DMS53 treated with DMSO at 0.1 percent for 48 hours (cell line): ENCODE measurements around the gene PTGR2.
"Not testable (repeated sequence)": the region's sequence is repeated elsewhere in the genome, so short reads cannot be mapped to it uniquely, and the experiment has no call there.

Experiments
- DNase-seq: peaks from one replicate; lab custom pipeline; 2025; ENCODE audit not compliant: unreplicated experiment; lab: John Stamatoyannopoulos, UW

Gene PTGR2

DNA sequence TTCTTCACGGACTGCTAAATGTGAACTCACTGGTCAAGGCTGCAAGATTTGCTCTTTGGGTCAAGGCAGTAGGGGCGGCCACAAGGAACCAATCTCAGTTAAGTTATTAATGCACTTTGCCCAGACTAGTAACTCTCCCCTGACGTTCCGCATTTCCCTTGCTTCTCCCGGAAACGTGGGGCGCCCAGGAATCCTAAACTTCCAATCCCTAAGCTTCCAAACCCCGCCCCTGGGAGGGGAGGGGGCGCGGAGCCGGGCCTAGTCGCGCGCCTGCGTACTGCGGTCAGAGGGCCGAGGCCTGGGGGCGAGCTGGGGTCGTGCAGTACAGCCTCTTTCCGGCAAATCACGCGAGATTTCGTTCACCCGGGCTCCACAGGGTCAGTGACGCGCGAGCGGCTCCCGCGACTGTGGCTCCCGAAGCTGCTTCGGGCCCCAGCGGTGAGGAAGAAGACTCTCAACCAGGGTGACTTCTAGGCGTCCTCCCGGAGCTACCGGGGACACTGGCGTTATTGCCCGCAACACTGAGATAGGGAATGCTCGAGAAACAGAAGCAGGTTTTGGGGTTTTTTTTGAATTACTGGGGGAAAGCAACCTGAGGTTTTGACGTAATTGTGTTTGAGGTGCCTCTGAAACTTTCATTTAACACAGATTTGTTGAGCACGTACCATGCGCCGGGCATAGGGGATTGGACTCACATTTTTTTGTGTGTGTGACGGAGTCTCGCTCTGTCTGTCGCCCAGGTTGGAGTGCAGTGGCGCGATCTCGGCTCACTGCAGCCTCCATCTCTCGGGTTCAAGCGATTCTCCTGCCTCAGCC, at the start of gene PTGR2:
PTGR2 (plus strand) TSS at position 265 of the 816 bp plus-strand sequence. CDS start 7,032 bp downstream, outside the sequence.
- DNase-seq: peak; percentile 78

DNA sequence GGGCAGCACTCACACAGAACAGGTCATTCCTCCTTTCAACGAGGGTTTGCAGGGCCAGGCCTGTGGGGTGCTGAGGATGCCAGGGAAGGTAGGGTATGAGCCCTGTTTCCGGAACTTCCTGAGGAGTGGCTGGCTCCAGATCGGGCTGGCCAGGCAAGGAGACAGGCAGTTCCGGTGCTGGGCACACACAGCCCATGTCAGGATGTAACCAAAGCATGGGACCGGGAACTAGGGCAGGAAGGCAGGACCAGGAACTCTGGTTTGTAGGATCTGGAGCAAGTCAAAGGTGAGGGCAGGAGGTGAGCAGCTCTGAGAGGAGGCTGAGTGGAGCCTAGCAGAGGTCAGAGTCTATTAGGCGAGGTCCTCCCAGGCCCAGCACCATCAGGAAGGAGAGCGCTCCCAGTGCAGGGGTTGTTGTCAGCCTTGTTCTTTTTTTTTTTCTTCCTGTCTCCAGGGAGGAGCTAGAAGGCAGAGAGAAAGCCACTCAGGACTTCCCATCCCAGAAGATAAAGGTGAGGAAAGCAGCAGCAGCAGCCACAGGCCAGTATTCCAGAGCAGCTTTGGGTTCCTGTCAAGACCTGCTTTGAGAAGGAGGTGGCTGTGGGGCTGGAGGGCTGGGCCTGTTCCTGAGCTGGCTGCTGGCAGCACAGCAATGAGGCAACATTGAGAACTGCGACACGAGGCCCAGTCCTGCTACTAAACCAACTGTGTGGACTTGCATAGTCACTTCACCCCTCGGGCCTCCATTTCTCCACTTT, 49.0 kb upstream of the PTGR2 start:
- DNase-seq: no peak

DNA sequence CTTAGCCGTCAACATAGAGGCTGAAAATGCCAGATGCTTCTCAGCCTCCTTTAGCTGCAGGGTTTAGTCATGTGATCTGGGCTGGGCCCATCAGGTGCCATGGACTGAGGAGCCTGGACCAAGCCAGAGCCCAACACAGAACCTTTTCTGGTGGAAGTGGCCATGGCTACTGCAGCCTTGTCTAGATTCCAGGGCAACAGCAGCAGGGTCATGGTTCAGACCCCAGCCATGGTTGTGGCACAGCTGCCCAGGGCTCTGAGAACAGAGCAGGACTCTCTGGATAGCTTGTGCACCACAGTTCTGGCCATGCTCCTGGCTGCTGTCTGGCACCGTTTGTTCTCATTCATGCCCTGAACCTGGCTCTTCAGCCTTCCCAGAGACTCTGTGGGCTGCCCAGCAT, 47.0 kb upstream of the PTGR2 start:
- no peak for DNase-seq

DNA sequence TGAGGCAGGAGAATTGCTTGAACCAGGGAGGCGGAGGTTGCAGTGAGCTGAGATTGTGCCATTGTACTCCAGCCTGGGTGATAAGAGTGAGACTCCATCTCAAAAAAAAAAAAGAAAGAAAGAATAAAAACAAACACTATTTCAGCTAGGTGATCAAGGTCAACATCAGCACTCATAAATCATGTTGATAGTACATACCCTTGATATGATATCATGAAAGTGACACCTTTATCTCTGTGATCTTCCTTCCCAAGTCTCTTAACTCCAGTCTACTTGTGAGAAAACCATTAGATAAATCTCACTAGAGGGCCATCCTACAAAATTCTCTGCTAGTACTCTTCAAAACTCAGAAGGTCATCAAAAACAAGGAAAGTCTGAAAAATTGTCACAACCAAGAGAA, 44.2 kb upstream of the PTGR2 start:
- no peak for DNase-seq

DNA sequence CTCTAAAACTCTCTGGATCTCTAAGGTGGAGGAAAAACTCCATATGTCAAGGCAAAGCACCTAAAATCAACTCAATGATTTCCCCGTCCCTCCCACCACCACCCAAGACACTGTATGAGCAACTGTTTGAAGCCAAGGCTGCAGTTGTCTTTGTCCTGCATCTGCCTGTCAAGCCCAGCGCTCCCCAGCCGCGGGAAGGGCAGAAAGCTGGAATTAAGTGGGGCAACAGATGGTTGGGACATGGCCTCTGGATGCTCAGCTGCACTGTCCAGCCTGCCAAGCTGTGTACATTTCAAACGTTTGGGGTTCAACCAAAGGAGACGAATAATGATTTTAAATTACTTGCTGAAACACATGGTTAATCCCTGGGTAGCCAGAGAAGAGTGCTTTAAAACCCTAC, 42.2 kb upstream of the PTGR2 start:
- no peak for DNase-seq

DNA sequence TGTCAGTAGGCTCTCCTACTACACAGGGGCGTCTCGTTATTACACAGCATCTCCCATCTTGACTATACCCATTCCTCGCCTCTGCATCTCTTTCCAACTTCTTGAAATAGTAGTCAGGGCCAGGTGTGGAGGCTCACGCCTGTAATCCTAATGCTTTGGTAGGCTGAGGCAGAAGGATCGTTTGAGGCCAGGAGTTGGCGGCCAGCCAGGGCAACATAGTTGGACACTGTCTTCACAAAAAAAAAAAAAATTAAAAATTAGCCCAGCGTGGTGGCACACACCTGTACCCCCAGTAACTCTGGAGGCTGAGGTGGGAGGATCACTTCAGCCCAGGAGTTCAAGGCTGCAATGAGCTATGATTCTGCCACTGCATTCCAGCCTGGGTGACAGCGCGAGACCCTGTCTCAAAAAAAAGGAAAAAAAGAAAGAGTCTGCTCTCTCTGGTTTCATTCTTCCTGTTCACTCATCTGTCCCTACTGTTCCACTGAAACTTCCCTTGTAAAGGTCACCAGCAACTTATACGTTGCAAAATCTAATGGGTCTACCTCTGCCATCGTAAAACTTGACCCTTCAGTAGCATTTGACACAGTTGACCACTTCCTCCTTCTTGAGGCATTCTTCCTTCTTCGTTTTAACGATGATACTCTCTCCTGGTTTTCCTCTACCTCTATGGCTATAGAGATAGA, 41.0 kb upstream of the PTGR2 start:
- no peak for DNase-seq

DNA sequence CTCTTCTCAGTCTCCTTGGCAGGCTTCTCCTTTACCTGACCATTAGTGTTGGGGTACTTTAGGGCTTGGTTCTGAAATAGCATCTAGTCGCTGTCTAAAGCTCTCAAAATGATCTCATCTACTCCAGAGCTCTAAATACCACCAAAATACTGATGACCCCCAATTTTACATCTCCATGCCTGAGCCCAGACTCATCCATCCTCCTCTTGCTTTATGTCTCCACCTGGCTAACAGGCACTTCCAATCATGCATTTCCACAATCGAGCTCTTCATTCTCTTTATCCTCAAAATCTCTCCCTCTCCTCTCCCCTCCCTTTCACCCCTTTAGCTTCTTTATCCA, 40.5 kb upstream of the PTGR2 start:
- DNase-seq: no peak

DNA sequence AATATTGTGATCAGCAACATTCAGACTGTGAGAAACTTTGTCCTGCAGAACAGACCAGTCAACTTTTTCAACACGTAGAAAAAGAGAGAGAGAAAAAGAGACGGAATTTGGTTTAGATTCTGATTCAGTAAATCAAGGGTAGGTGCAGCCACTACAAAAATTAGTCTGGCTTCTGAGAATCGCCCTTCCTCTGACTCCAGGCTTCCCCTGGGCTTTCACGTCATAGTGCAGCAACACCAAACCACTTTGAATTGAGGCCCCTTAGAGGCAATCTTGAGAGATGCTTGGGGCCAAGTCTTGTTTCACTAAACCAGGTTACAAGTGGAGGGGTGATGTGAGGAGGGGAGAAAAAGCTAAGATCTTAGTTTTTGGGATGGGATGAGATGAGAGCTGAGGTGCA, 37.5 kb upstream of the PTGR2 start:
- no peak for DNase-seq

DNA sequence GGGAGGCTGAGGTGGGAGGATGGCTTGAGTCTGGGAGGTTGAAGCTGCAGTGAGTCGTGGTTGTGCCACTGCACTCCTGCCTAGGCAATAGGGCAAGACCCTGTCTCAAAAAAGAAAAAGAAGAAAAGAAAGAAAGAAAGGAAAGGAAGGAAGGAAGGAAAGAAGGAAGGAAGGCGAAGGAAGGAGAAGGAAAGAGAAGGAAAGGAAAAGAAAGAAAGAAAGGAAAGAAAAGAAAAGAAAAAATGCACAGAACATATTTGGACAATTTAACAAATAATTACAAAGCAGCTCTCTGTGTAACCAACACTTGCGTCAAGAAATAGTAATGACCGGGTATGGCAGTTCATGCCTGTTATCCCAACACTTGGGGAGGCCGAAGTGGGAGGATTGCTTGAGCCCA, 35.8 kb upstream of the PTGR2 start:
- DNase-seq: no peak

DNA sequence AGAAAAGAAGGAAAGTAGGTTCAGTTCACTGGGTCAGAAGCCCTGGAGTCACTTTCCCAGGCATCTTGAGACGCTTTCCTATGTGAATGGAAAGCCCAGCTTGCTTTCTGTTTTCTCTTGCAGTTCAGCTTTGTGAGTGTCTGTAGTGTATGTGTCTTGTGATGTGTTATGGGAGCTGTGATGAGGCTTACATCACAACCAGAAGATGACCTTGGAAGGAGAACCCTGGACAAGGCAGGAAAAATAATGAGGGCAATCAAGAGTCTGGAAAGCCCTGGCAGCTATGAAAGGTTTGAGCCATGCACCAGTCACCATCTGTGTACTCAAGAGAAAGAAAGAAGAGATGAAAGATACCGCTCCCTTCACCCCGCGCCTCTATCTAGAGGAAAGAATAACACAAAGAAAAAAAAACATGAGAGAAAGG, 35.2 kb upstream of the PTGR2 start:
- no peak for DNase-seq

DNA sequence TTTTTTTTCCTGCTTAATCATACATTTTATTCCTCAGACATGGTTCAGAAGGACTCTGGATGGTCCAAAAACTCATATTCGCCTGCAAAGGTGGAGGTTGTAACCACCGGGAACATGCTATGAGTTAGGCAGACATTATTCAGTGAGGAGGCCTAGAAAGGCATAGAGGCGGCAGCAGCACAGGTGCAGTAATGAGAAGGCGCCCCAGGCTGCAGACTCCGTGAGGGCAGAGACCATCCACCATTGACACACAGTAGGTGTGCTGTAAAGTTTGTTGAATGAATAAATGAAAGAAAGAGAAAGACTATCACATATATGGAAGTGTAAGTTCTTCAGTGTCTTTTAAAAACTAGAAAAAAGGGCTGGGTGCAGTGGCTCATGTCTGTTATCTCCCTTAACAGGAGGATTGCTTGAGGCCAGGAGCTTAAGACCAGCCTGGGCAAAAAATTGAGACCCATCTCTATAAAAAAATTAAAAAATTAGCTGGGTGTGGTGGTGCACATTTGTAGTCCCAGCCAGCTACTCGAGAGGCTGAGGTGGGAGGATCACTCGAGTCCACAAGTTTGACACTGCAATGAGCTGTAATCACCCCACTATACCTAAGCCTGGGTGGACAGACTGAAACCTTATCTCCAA, 34.5 kb upstream of the PTGR2 start:
- DNase-seq: no peak

DNA sequence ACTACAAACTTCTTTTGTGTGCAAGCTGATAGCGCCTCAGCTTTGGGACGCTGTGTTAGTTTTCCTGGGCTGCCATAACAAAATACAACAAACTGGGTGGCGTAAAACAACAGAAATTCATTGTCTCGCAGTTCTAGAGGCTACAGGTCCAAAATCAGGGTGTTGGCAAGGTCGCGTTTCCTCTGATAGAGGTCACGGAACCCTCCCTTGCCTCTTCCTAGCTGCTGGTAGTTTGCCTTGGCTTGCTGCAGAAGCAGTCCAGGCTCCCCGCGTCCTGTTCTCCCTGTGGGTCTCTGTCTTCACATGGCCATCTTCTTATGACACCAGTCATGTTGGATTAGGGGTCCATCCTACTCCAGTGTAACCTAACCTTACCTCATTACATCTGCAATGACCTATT, 32.8 kb upstream of the PTGR2 start:
- no peak for DNase-seq

DNA sequence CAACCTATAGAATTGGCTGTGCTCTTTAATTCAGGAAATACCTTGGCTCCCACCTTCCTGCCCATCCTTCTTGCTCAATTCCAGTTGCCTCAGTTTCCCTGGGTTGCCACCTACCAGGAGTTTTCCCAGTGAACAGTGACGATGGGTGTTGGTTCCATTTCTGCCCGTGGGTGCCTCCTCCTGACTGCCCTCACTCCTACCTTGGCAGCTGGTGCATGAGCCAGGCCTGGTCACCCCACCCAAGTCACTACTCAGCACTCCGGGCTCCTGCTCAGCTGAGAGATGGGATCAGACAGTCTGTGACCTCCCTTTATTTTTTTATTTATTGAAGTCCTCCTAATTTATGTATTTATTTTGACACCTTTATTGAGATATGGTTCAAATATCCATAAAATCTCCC, 31.0 kb upstream of the PTGR2 start:
- DNase-seq: no peak

DNA sequence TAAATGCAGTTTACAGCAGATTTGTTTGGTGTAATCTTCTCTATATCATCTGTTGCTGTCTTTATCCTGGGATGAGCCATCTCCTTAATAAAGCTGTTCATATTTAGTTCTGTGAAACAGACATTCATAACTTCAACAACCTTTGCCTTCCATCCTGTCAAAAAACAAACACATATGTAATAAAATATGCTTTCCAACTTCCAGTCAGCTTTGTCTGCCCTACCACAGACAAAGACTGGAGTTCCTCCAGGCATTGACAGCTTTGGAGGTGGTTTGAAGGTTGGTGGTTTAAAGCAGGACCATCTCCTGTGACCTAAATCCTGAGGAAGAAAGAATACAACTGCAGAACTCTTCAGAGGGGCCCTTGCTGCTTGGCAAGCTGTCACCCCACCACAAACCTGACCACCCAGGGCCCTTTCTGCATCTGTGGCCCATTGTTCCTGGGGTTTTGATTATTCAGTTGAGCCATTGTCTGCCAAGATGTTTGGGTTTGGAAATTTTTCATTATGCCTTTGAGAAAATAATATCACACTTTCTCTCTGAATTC, 28.2 kb upstream of the PTGR2 start:
- no peak for DNase-seq

DNA sequence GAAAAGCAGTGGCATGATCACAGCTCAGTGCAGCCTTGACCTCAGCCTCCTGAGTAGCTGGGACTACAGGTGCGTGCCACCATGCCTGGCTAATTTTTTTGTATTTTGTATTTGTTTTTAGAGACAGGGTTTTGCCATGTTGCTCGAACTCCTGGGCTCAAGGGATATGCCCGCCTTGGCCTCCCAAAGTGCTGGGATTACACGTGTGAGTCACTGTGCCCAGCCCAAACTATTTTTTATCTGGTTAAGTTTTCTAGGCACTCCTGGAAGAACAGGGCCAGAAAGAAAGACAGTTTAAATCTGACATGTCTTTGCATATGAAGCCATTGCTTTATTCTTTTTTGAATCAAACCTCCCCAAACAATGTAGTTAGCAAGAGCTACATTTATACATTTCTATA, 27.5 kb upstream of the PTGR2 start:
- DNase-seq: no peak

DNA sequence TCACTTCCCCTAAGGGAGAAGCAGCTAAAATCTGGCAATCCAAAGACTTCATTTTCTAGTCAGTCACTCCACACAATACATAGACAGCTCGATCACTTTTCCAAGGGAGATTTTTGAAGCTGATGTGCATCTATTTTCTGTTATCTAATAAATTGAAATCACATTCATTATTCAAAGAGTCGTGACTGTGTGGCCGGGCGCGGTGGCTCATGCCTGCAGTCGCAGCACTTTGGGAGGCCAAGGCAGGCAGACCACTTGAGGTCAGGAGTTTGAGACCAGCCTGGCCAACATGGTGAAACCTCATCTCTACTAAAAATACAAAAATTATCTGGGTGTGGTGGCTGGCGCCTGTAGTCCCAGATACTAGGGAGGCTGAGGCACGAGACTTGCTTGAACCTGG, 27.1 kb upstream of the PTGR2 start:
- DNase-seq: no peak

DNA sequence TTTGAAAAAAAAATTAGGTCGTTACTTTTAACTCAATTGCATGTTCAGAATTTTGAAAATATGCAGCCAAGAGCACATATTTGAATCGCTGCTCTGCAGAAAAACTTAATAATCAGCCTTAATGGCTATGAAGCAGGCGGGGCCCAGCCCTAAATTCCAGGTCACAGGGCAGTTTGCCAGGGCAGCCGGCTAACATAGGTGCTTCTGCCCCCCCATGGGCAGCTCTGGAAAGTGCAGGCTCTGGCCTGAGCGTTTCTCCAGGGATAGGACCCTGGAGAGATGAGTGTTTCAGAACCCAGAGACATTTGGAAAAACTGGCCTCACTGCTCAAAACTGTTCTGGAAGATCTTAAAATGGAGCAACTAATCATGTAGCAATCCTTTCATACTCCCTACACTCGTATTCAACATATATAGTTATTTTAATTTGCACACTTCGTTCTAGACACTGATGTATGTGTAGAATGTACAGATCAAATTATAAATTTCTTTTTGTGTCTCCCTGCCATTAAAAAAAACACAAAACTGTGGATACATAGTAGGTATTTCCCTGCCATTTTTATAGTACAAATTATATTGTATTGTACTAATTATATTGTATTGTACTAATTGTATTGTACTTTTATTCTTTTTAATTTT, 26.0 kb upstream of the PTGR2 start:
- DNase-seq: peak; percentile 50

DNA sequence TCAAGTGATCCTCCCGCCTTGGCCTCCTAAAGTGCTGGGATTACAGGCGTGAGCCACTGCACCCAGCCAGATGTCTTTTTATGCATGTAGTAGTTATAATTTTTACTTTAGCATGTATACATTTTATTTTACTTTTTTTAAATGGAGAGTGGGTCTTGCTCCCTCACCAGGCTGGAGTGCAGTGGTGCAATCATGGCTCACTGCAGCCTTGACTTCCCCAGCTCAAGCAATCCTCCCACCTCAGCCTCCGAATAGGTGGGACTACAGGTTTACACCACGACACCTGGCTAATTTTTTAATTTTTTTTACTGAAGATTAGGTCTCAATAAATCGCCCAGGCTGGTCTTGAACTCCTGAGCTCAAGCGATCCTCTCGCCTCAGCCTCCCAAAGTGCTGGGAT, 24.4 kb upstream of the PTGR2 start:
- DNase-seq: not testable (repeated sequence)

DNA sequence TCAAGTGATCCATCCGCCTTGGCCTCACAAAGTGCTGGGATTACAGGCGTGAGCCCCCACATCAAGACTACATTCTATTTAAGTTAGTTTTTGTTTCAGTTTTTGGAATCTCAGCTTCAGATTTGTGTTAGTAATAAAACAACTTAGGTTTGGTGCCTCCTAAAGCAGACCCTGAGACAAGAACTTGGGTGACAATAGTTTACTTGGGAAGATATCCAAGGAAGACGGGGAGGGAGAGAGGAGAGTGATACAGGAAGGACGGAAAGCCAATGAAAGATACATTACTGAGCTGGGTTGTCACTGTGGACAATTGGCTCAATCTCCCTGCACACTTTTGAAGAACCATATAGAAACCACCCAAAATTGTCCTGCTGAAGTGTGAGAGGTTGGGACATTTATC, 22.6 kb upstream of the PTGR2 start:
- DNase-seq: no peak

DNA sequence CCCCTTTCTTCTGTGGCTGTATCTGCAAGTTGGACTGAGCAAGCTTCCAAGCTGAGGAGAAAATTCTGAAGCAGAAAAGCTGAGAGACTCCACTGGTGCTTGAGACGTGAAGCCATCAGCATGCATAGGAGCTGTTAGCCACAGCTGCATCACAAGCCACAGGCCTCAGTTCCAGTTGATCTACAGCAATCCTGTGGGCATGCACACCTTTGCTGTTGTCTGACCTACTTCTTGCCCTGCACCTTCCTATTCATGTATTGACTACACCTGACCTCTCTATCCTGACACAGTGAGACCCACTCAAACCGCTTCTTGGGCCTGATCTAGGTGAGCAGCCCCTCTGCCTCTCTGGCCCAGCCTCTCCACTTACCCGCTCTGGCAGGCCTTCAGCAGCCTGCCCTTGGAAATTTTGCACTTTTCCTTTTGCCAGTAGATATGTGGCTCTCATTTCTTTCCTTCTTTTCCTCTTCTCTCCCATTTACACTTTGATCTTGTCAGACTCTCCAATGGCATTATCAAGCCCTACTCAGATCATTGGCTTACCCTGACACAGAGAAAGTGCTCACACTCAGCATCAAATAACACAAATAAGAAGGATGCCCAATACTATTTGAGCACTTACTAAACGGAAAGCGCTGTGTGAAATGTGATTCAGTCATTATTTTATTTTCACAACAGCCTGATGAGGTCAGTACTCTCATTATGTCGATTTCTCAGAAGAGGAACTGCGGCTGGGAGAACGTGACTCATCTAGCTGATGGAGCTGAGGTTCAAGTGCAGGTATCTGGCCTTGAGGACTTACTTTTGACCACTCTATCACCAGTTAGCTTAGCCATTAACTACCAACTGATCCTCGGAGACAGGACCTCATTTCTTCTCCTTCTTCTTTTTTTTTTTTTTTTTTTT, 21.9 kb upstream of the PTGR2 start:
- no peak for DNase-seq
